GM23248 (cell line): ENCODE data around the gene UBXN6. TPM values are rescaled to one million over a fixed set of nuclear protein-coding genes. Genes with fewer than 3 reads are reported as not detected.

Experiments
- DNase-seq: peaks from one replicate; pipeline ENCODE4 v3.0.0-alpha.2; 2015
- H2AFZ ChIP-seq: fragments of 200-600 bp; sonication (generic); 2 replicates; pipeline ENCODE4 v1.6.1; 2016; ENCODE audit warnings: antibody characterized with exemption
- H3F3A ChIP-seq: fragments of 200-600 bp; sonication (generic); 2 replicates; pipeline ENCODE4 v1.6.1; 2016; ENCODE audit warnings: mild to moderate bottlenecking, antibody characterized with exemption, mixed run types; ENCODE audit not compliant: insufficient read depth
- H3K27ac ChIP-seq: fragments of 200-600 bp; sonication (generic); 2 replicates; pipeline ENCODE4 v1.5.1; 2016; ENCODE audit warnings: mild to moderate bottlenecking
- H3K27me3 ChIP-seq: fragments of 200-600 bp; sonication (generic); replicated peaks from 2 replicates; pipeline ENCODE4 v1.6.1; 2016; ENCODE audit warnings: mild to moderate bottlenecking; ENCODE audit not compliant: insufficient read depth
- H3K36me3 ChIP-seq: fragments of 200-600 bp; sonication (generic); 2 replicates; pipeline ENCODE4 v1.6.1; 2016; ENCODE audit warnings: low read depth, mild to moderate bottlenecking
- H3K4me1 ChIP-seq: fragments of 200-600 bp; sonication (generic); 2 replicates; pipeline ENCODE4 v1.6.1; 2016; ENCODE audit warnings: mild to moderate bottlenecking; ENCODE audit not compliant: insufficient read depth
- H3K4me2 ChIP-seq: fragments of 200-600 bp; sonication (generic); one replicate; pipeline ENCODE4 v1.6.1; 2016; ENCODE audit warnings: mild to moderate bottlenecking; ENCODE audit not compliant: unreplicated experiment
- H3K4me3 ChIP-seq: fragments of 200-600 bp; sonication (generic); 2 replicates; pipeline ENCODE4 v1.5.1; 2016; ENCODE audit warnings: mild to moderate bottlenecking
- H3K79me2 ChIP-seq: fragments of 200-600 bp; sonication (generic); 2 replicates; pipeline ENCODE4 v1.6.1; 2016; ENCODE audit warnings: mild to moderate bottlenecking; ENCODE audit not compliant: insufficient read depth
- H3K9ac ChIP-seq: fragments of 200-600 bp; sonication (generic); 2 replicates; pipeline ENCODE4 v1.6.1; 2016; ENCODE audit warnings: mild to moderate bottlenecking
- H3K9me2 ChIP-seq: fragments of 200-600 bp; sonication (generic); 2 replicates; pipeline ENCODE4 v1.6.1; 2016; ENCODE audit warnings: mixed run types, mild to moderate bottlenecking, moderate library complexity; ENCODE audit not compliant: insufficient read depth
- H3K9me3 ChIP-seq: fragments of 200-600 bp; sonication (generic); one replicate; pipeline ENCODE4 v1.6.1; 2017; ENCODE audit warnings: low read depth
- H4K20me1 ChIP-seq: fragments of 200-600 bp; sonication (generic); 2 replicates; pipeline ENCODE4 v1.6.0; 2016; ENCODE audit not compliant: insufficient read depth
- EZH2 ChIP-seq: fragments of 200-600 bp; sonication (generic); IDR thresholded peaks from 2 replicates; pipeline ENCODE4 v1.6.1; 2018; ENCODE audit warnings: antibody characterized with exemption, mild to moderate bottlenecking; ENCODE audit not compliant: insufficient read depth, poor library complexity, severe bottlenecking
- EZH2phosphoT487 ChIP-seq: fragments of 200-600 bp; sonication (generic); IDR thresholded peaks from 2 replicates; pipeline ENCODE4 v1.6.1; 2018; ENCODE audit warnings: antibody characterized with exemption, moderate library complexity, mild to moderate bottlenecking, low read depth; ENCODE audit not compliant: insufficient read depth
- WGBS, 2 experiments: methylation state at CpG; one replicate each; pipeline ENCODE4 v1.1.6; 2015 to 2017; ENCODE audit warnings: low lambda C conversion rate in 2 of 2, low coverage in 1 of 2; ENCODE audit errors: missing lambda C conversion rate in 2 of 2; 5-methylcytosine and 5-hydroxymethylcytosine counted together
- in situ Hi-C: fragments of 300-500 bp; cut with MboI; formaldehyde crosslinking; loops from 2 replicates; pipeline ENCODE4 v1.15.0; 2020
- polyA plus RNA-seq: library from polyadenylated mRNA; unstranded; fragments of >200 nt; fragmentation: Nextera tagmentation; extraction: Ambion mirVana; gene quantifications from 2 replicates; pipeline ENCODE4 v1.2.1, GENCODE V29; 2016
- total RNA-seq: library from RNA; depleted of rRNA; stranded (reverse); fragments of >200 nt; shearing (Covaris generic); gene quantifications from 2 replicates; pipeline ENCODE4 v1.2.3, GENCODE V29; 2014

Gene UBXN6
- total and polyA plus RNA-seq, 2 experiments from 2014 or later, result 45.8 to 113 TPM

GRCh38 chr19:4432918-4433506 lies 24.6 kb downstream of the UBXN6 start:
- Histone ChIP-seq H3K9me2 (no peaks in the 10 kb centered on the region), H3K4me3 (no peak overlapping the region), H3K9ac (no peak overlapping the region), H3K27me3 (no peaks in the 10 kb centered on the region), H3K27ac (no peak overlapping the region), H4K20me1 (no peaks in the 10 kb centered on the region), H3K4me1 (no peaks in the 10 kb centered on the region), H3F3A (no peaks in the 10 kb centered on the region), H3K36me3 (no peaks in the 10 kb centered on the region; the same call in 1 of the 2 replicates), H3K4me2 (no peak overlapping the region), H3K9me3 (no peaks in the 10 kb centered on the region), H3K79me2 (no peaks in the 10 kb centered on the region), H2AFZ (no peak overlapping the region)
- in situ Hi-C loops, result no loop called here
- no peak for DNase-seq
- no peak for TF ChIP-seq EZH2
- no peak for TF ChIP-seq EZH2phosphoT487
- WGBS, 2 experiments, result 92 to 94% methylated on average over 24 to 28 of the region's 28 CpGs

- Histone ChIP-seq H3K36me3 (no peaks in the 10 kb centered on the region; the same call in 1 of the 2 replicates), H3K9ac (no peak overlapping the region), H3K9me2 (no peaks in the 10 kb centered on the region), H3K4me1 (no peaks in the 10 kb centered on the region), H3F3A (no peaks in the 10 kb centered on the region), H3K79me2 (no peaks in the 10 kb centered on the region), H3K27me3 (no peaks in the 10 kb centered on the region), H3K27ac (no peak overlapping the region), H3K9me3 (no peaks in the 10 kb centered on the region), H3K4me2 (no peak overlapping the region), H4K20me1 (no peaks in the 10 kb centered on the region), H2AFZ (no peak overlapping the region), H3K4me3 (no peak overlapping the region)
- DNase-seq, result no peak
- in situ Hi-C loops, result no loop called here
- WGBS, 2 experiments, result 93 to 94% methylated on average over 26 of the region's 26 CpGs
- no peak for TF ChIP-seq EZH2
- TF ChIP-seq EZH2phosphoT487, result no peak
These were observed 25.6 kb downstream of the UBXN6 start for GRCh38 chr19:4431808-4432674.

GRCh38 chr19:4431296-4431695 lies 26.3 kb downstream of the UBXN6 start:
- DNase-seq, result no peak
- no peak overlapping the region for H3K9ac ChIP-seq
- H3F3A ChIP-seq, result no peaks in the 10 kb centered on the region
- H3K9me3 ChIP-seq, result no peaks in the 10 kb centered on the region
- H2AFZ ChIP-seq, result no peak overlapping the region
- no peak overlapping the region for H3K4me3 ChIP-seq
- no peaks in the 10 kb centered on the region for H3K79me2 ChIP-seq
- in situ Hi-C loops, result no loop called here
- 80% methylated on average over 9 of the region's 9 CpGs for WGBS, 2 experiments
- no peaks in the 10 kb centered on the region; the same call in 1 of the 2 replicates for H3K36me3 ChIP-seq
- no peaks in the 10 kb centered on the region for H4K20me1 ChIP-seq
- H3K27ac ChIP-seq, result no peak overlapping the region
- H3K4me1 ChIP-seq, result peaks cover 5% of the 10 kb centered on the region
- H3K9me2 ChIP-seq, result no peaks in the 10 kb centered on the region
- H3K27me3 ChIP-seq, result no peaks in the 10 kb centered on the region
- TF ChIP-seq EZH2, result no peak
- TF ChIP-seq EZH2phosphoT487, result no peak
- H3K4me2 ChIP-seq, result no peak overlapping the region

GRCh38 chr19:4430760-4431159 lies 26.8 kb downstream of the UBXN6 start:
- Histone ChIP-seq H3K4me2 (no peak overlapping the region), H3K79me2 (no peaks in the 10 kb centered on the region), H3K4me3 (no peak overlapping the region), H3F3A (peaks cover 4% of the 10 kb centered on the region), H3K36me3 (no peaks in the 10 kb centered on the region; the same call in 1 of the 2 replicates), H3K27me3 (no peaks in the 10 kb centered on the region), H4K20me1 (no peaks in the 10 kb centered on the region), H3K27ac (no peak overlapping the region), H3K9me3 (no peaks in the 10 kb centered on the region), H3K9me2 (no peaks in the 10 kb centered on the region), H3K4me1 (peaks cover 9% of the 10 kb centered on the region), H3K9ac (no peak overlapping the region), H2AFZ (no peak overlapping the region)
- DNase-seq, result no peak
- WGBS, 2 experiments, result 91 to 92% methylated on average over 11 to 12 of the region's 12 CpGs
- in situ Hi-C loops, result no loop called here
- no peak for TF ChIP-seq EZH2phosphoT487
- no peak for TF ChIP-seq EZH2
